Non-pigmented ciliary epithelial cell (primary cell): ENCODE data around the gene SV2C.
"Not testable (repeated sequence)": the region's sequence is repeated elsewhere in the genome, so short reads cannot be mapped to it uniquely, and the experiment has no call there.

ENCODE experiments used
- DNase-seq: peaks from one replicate; pipeline ENCODE4 v3.0.0-alpha.2; 2010; ENCODE audit warnings: low read depth

Gene SV2C

GRCh38 chr5:76204191-76204590 is 121.0 kb downstream of the SV2C start:
- no peak for DNase-seq

- DNase-seq = no peak
These were observed 121.5 kb downstream of the SV2C start for GRCh38 chr5:76204713-76205112.

GRCh38 chr5:76207120-76207519 is 123.9 kb downstream of the SV2C start:
- DNase-seq = no peak

GRCh38 chr5:76209297-76209696 is 126.1 kb downstream of the SV2C start:
- DNase-seq = no peak

GRCh38 chr5:76210946-76211345 is 127.8 kb downstream of the SV2C start:
- no peak for DNase-seq

- no peak for DNase-seq
These were observed 130.7 kb downstream of the SV2C start for GRCh38 chr5:76213858-76214257.

GRCh38 chr5:76216748-76217147 is 133.6 kb downstream of the SV2C start:
- DNase-seq = no peak

- no peak for DNase-seq
These were observed 136.5 kb downstream of the SV2C start for GRCh38 chr5:76219636-76220035.

- DNase-seq = no peak
These were observed 138.1 kb downstream of the SV2C start for GRCh38 chr5:76221311-76221710.

GRCh38 chr5:76222318-76222717 is 139.1 kb downstream of the SV2C start:
- no peak for DNase-seq

GRCh38 chr5:76223696-76224095 is 140.5 kb downstream of the SV2C start:
- DNase-seq = no peak

- DNase-seq = no peak
These were observed 141.7 kb downstream of the SV2C start for GRCh38 chr5:76224898-76225297.

- no peak for DNase-seq
These were observed 142.2 kb downstream of the SV2C start for GRCh38 chr5:76225336-76225735.

GRCh38 chr5:76229900-76230299 is 146.7 kb downstream of the SV2C start:
- no peak for DNase-seq

GRCh38 chr5:76230711-76231285 is 147.6 kb downstream of the SV2C start:
- no peak for DNase-seq

- no peak for DNase-seq
These were observed 151.5 kb downstream of the SV2C start for GRCh38 chr5:76234665-76235064.

- no peak for DNase-seq
These were observed 153.5 kb downstream of the SV2C start for GRCh38 chr5:76236684-76237083.

GRCh38 chr5:76240336-76240735 is 157.2 kb downstream of the SV2C start:
- no peak for DNase-seq

GRCh38 chr5:76242155-76242554 is 159.0 kb downstream of the SV2C start:
- DNase-seq = not testable (repeated sequence)

GRCh38 chr5:76245590-76245989 is 162.4 kb downstream of the SV2C start:
- no peak for DNase-seq

- DNase-seq = no peak
These were observed 166.4 kb downstream of the SV2C start for GRCh38 chr5:76249621-76250020.

GRCh38 chr5:76250463-76250862 is 167.3 kb downstream of the SV2C start:
- no peak for DNase-seq

- no peak for DNase-seq
These were observed 168.5 kb downstream of the SV2C start for GRCh38 chr5:76251656-76252055.

- DNase-seq = no peak
These were observed 169.3 kb downstream of the SV2C start for GRCh38 chr5:76252437-76252836.
